Tibial nerve (tissue), 4 donors: ENCODE results near the gene FHDC1. TPM values are rescaled to one million over a fixed set of nuclear protein-coding genes. Genes with fewer than 3 reads are reported as not detected.
A peak's percentile ranks its signal among the peaks of the same experiment; 100 is the strongest.

Source experiments
- DNase-seq, 2 donors: peaks; one replicate each; pipeline ENCODE4 v3.0.0-alpha.2; 2019; ENCODE audit warnings: low spot score in 2 of 2
- H3K27ac ChIP-seq, 4 donors: fragments of 200-600 bp; sonication (generic) in 3 of 4; one replicate each; pipeline ENCODE4 v1.5.1; 2017 to 2019; ENCODE audit warnings: mild to moderate bottlenecking in 1 of 4
- H3K27me3 ChIP-seq, 2 donors: fragments of 200-600 bp; sonication (generic) in 1 of 2; one replicate each; pipeline versions ENCODE4 v1.5.1 to v1.6.0; 2017 to 2019
- H3K36me3 ChIP-seq, 3 donors: fragments of 200-600 bp; sonication (generic); one replicate each; pipeline ENCODE4 v1.5.1; 2018 to 2019
- H3K4me1 ChIP-seq, 4 donors: fragments of 200-600 bp; sonication (generic) in 3 of 4; one replicate each; pipeline ENCODE4 v1.5.1; 2017 to 2019
- H3K4me3 ChIP-seq, 4 donors: fragments of 200-600 bp; sonication (generic) in 3 of 4; one replicate each; pipeline ENCODE4 v1.5.1; 2017 to 2019; ENCODE audit warnings: mild to moderate bottlenecking in 1 of 4, moderate library complexity in 1 of 4
- H3K9me3 ChIP-seq, 4 donors: fragments of 200-600 bp; sonication (generic) in 3 of 4; one replicate each; pipeline ENCODE4 v1.5.1; 2017 to 2019
- EP300 ChIP-seq, 2 donors: sonication (generic); formaldehyde crosslinking; IDR thresholded peaks; one replicate each; pipeline ENCODE4 v1.6.1; 2017; ENCODE audit warnings: antibody characterized with exemption in 2 of 2, mild to moderate bottlenecking in 1 of 2
- POLR2A ChIP-seq, 2 donors: fragments of 450-650 bp; IDR thresholded peaks; one replicate each; pipeline ENCODE4 v1.6.1; 2017; ENCODE audit warnings: antibody characterized with exemption in 2 of 2, mild to moderate bottlenecking in 2 of 2, moderate library complexity in 2 of 2
- WGBS, 2 donors: methylation state at CpG; one replicate each; pipeline ENCODE4 v1.1.5; 2018; 5-methylcytosine and 5-hydroxymethylcytosine counted together
- total RNA-seq, 4 donors: library from RNA; depleted of rRNA; stranded (reverse); fragments of >200 nt; gene quantifications; one replicate each; pipeline ENCODE4 v1.1.0, GENCODE V29; 2016
- TF ChIP-seq, protein P1 (sequence below), 5 experiments: fragments of 200-600 bp in 3 of 5; fragments of 450-650 bp in 2 of 5; sonication (generic) in 3 of 5; IDR thresholded peaks; one replicate each; pipeline ENCODE4 v1.5.1; 2016 to 2019; ENCODE audit warnings: antibody characterized with exemption in 5 of 5, mild to moderate bottlenecking in 3 of 5, moderate library complexity in 2 of 5

Gene FHDC1
- total RNA-seq, 4 donors from 2014 or later: 2.2 to 7.9 (median 6.1) TPM

DNA sequence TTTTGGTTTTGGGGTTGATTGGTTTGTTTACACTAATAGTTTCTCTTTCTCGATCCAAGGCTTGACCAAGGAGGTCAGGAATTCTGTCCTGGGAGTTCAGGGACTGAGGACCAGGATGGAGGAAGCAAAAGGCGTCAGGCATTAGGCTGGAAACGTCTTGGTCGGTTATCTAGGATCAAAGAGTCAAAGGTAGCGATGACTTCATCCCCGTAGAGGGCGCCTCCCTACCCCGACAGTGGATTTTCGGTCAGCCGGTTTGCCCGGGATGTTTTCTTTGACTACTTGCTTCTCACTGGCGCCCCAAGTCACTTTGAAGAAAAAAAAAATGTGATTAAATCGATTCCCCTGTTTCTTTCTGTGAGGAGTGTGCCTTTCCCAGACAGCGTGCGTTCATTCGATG is 980 bp upstream of the FHDC1 start:
- no peak overlapping the region for H3K4me3 ChIP-seq
- H3K27me3 ChIP-seq: peaks cover 0 to 7% of the 10 kb centered on the region in 2 donors
- 49 to 54% methylated on average over 16 of the region's 16 CpGs for WGBS, 2 donors
- peaks cover 0 to 23% (median 4%) of the 10 kb centered on the region in 4 donors for H3K4me1 ChIP-seq
- no peaks in the 10 kb centered on the region for H3K36me3 ChIP-seq
- no peak for DNase-seq
- no peaks in the 10 kb centered on the region for H3K9me3 ChIP-seq
- H3K27ac ChIP-seq: peak overlapping the region in 1 of 4 donors; percentile 77
- TF ChIP-seq EP300 (IDR thresholded peaks at IDR 0.05) (no peak), POLR2A (IDR thresholded peaks at IDR 0.05) (no peak)
- TF ChIP-seq, protein P1, sequence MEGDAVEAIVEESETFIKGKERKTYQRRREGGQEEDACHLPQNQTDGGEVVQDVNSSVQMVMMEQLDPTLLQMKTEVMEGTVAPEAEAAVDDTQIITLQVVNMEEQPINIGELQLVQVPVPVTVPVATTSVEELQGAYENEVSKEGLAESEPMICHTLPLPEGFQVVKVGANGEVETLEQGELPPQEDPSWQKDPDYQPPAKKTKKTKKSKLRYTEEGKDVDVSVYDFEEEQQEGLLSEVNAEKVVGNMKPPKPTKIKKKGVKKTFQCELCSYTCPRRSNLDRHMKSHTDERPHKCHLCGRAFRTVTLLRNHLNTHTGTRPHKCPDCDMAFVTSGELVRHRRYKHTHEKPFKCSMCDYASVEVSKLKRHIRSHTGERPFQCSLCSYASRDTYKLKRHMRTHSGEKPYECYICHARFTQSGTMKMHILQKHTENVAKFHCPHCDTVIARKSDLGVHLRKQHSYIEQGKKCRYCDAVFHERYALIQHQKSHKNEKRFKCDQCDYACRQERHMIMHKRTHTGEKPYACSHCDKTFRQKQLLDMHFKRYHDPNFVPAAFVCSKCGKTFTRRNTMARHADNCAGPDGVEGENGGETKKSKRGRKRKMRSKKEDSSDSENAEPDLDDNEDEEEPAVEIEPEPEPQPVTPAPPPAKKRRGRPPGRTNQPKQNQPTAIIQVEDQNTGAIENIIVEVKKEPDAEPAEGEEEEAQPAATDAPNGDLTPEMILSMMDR (IDR thresholded peaks at IDR 0.05): no peak

DNA sequence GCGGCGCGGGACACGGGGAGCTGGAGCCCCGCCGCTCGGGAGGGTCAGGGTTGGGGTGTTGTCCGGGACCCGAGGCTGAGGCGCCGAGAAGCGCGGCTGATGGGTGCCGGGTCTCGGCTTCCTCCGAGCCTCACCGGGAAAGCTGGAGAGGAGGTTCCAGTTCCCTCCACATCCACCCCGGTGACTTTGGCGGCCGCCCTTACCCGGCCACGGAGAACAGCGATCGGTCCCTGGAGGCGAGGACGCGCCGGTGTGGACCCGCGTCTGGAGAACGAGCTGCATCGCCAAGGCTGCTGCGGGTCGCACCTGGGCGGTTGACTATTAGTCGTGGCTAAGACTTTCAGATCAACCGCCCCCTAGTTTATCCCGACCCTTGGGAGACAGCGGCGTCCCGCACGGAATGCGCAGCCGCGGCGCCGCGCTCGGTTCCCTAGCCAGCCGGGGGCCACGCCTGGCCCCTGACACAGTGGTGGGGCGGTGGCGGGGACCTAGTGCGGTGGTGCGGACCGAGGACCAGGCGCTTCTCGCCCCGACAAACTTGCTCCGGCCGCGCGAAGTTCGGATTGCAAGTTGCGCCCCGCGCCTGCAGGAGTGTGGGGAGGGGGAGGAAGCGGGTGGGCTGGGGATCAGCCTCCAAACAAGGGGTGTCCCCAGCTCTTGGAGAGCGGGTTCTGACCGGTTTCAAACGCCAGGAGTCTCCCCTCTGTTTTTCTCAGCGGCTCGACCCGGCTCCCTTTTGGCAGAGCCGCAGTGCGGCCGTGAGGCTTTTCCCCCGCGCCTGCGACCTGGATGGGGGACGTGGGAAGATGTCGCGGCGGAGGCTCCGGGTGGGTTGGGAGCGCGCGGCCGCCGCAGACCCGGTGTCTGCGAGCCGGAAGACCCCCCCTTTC is 568 bp downstream of the FHDC1 start:
- Histone ChIP-seq H3K4me1 (peaks cover 0 to 23% (median 4%) of the 10 kb centered on the region in 4 donors), H3K36me3 (no peaks in the 10 kb centered on the region), H3K27ac (peak overlapping the region; percentile 19 to 81 (median 76)), H3K4me3 (peak overlapping the region; percentile 56 to 80 (median 66)), H3K9me3 (no peaks in the 10 kb centered on the region), H3K27me3 (peaks cover 0 to 7% of the 10 kb centered on the region in 2 donors)
- DNase-seq: no peak
- no peak for TF ChIP-seq POLR2A (IDR thresholded peaks at IDR 0.05)
- TF ChIP-seq, protein P1 (IDR thresholded peaks at IDR 0.05): peak in 1 of 5 experiments; percentile 1
- 0% methylated on average over 19 to 80 of the region's 93 CpGs for WGBS, 2 donors

DNA sequence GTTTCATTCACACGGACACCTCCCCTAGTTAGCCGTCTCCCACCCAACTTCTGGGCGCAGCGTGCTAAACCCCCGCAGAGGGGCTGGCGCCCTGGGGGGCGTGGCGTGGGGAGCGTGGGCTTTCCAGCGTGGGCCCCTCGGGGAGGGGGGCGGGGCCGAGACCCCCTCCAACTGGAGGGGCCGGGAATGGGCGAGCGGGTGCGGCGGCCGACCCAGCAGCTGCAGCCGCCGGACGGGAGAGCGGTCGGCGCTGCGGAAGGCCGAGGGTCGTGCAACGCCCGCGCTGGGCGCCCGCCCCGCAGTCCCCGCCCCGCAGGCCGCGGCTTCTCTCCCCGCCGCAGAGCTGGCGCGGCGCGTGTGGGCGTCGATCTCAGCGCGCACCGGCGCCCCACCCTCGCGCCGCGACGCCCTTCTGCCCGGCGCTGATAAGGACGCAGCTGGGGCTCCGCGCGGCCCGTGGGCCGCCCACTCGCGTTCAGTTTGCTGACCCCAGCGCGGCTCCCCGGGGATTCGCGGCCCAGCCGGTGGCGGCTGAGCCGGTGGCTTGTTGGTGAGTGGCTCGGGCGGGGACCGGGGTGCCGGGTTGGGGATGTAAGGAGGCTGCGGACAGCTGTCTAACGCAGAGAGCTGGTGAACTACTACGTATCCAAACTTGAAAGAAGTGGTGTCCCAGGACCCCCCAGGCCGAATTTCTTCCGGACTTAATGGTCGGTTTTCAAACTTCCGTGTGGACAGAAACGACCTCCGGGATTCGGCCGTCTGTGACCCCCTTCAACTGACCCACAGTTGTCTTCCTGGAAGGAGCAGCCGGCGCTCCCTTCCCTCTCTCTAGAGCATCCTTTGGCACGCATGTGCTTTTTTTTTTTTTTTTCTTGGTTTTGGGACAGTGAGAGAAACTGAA is 1.5 kb downstream of the FHDC1 start:
- Histone ChIP-seq H3K27me3 (peaks cover 0 to 7% of the 10 kb centered on the region in 2 donors), H3K4me3 (peak overlapping the region; percentile 56 to 80 (median 66)), H3K9me3 (no peaks in the 10 kb centered on the region), H3K27ac (peak overlapping the region; percentile 19 to 81 (median 76)), H3K4me1 (peaks cover 0 to 23% (median 4%) of the 10 kb centered on the region in 4 donors), H3K36me3 (no peaks in the 10 kb centered on the region)
- 0 to 1% methylated on average over 29 to 30 of the region's 91 CpGs for WGBS, 2 donors
- TF ChIP-seq EP300 (IDR thresholded peaks at IDR 0.05): peak in 1 of 2 donors; percentile 14
- TF ChIP-seq, protein P1 (IDR thresholded peaks at IDR 0.05): no peak
- DNase-seq: no peak

GRCh38 chr4:152938237-152938947 is 2.3 kb downstream of the FHDC1 start:
- peaks cover 0 to 28% (median 8%) of the 10 kb centered on the region in 4 donors for H3K4me1 ChIP-seq
- TF ChIP-seq EP300 (IDR thresholded peaks at IDR 0.05) (no peak), POLR2A (IDR thresholded peaks at IDR 0.05) (no peak)
- TF ChIP-seq, protein P1 (IDR thresholded peaks at IDR 0.05): no peak
- peak overlapping the region; percentile 56 to 76 (median 66) for H3K4me3 ChIP-seq
- H3K27me3 ChIP-seq: peaks cover 0 to 7% of the 10 kb centered on the region in 2 donors
- H3K27ac ChIP-seq: peak overlapping the region in 3 of 4 donors; percentile 19 to 81 (median 76)
- no peaks in the 10 kb centered on the region for H3K9me3 ChIP-seq
- DNase-seq: no peak
- WGBS, 2 donors: 5 to 14% methylated on average over 17 of the region's 17 CpGs
- H3K36me3 ChIP-seq: peaks cover 0 to 6% (median 0%) of the 10 kb centered on the region in 3 donors
